IPS-15b (cell line): ENCODE results near the gene C10orf90.

Source experiments
- H3K27me3 ChIP-seq: one replicate; pipeline ENCODE4 v1.6.1; 2013; ENCODE audit warnings: low read length; ENCODE audit not compliant: control insufficient read depth, insufficient read depth
- H3K36me3 ChIP-seq: one replicate; pipeline ENCODE4 v1.6.1; 2013; ENCODE audit warnings: low read length; ENCODE audit not compliant: control insufficient read depth, insufficient read depth
- H3K4me1 ChIP-seq: one replicate; pipeline ENCODE4 v1.6.1; 2013; ENCODE audit warnings: mild to moderate bottlenecking, low read length; ENCODE audit not compliant: control insufficient read depth, insufficient read depth
- H3K4me3 ChIP-seq: one replicate; pipeline ENCODE4 v1.5.1; 2013; ENCODE audit warnings: low read depth, low read length
- H3K9ac ChIP-seq: one replicate; pipeline ENCODE4 v1.6.1; 2013; ENCODE audit warnings: low read depth, mild to moderate bottlenecking, low read length
- H3K9me3 ChIP-seq: one replicate; pipeline ENCODE4 v1.6.1; 2013; ENCODE audit warnings: mild to moderate bottlenecking, low read length; ENCODE audit not compliant: control insufficient read depth, insufficient read depth

C10orf90 gene

GRCh38 chr10:126596472-126597016 lies 73.9 kb downstream of the C10orf90 start:
- no peak overlapping the region for H3K9ac ChIP-seq
- H3K27me3 ChIP-seq = no peaks in the 10 kb centered on the region
- H3K4me1 ChIP-seq = peaks cover 9% of the 10 kb centered on the region
- H3K36me3 ChIP-seq = no peaks in the 10 kb centered on the region
- no peak overlapping the region for H3K4me3 ChIP-seq
- H3K9me3 ChIP-seq = no peaks in the 10 kb centered on the region

- H3K4me3 ChIP-seq = no peak overlapping the region
- no peaks in the 10 kb centered on the region for H3K9me3 ChIP-seq
- H3K36me3 ChIP-seq = no peaks in the 10 kb centered on the region
- peaks cover 2% of the 10 kb centered on the region for H3K4me1 ChIP-seq
- H3K27me3 ChIP-seq = no peaks in the 10 kb centered on the region
- no peak overlapping the region for H3K9ac ChIP-seq
These were observed 75.3 kb downstream of the C10orf90 start for GRCh38 chr10:126595160-126595559.

DNA sequence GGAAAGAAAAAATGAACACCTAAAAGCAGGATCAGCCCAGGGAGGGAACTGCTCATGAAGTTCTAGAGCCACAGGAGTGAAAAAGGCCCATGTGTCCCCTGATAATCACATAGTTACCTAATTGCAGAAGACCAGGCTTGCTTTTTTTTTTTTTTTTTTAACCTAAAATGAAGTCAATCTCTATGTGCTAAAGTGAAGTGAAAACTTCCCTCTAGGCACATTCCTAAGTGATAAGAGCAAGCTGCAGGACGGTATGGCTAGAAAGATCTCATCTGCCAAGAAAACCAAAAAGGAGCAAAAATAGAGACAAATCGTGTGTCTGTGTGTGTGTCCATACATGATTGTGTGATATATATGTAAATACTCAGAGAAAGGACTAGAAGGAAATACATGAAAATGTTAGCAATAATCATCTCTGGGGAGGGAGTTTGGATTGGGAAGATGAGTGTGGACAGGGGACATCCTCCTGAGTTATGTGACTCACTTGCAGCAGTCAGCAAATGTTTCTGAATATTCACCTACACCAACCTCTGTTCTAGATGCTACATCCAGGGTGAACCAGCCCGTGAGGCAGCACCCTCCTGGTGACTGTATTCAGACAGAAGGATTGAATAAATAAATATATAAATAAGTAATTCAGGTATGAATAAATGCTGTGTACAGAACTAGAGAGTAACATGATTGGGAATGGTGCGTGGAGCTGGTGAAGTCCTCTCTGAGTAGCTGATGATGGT lies 76.4 kb downstream of the C10orf90 start:
- Histone ChIP-seq H3K9ac (no peak overlapping the region), H3K9me3 (no peaks in the 10 kb centered on the region), H3K4me3 (no peak overlapping the region), H3K4me1 (no peaks in the 10 kb centered on the region), H3K36me3 (no peaks in the 10 kb centered on the region), H3K27me3 (no peaks in the 10 kb centered on the region)

DNA sequence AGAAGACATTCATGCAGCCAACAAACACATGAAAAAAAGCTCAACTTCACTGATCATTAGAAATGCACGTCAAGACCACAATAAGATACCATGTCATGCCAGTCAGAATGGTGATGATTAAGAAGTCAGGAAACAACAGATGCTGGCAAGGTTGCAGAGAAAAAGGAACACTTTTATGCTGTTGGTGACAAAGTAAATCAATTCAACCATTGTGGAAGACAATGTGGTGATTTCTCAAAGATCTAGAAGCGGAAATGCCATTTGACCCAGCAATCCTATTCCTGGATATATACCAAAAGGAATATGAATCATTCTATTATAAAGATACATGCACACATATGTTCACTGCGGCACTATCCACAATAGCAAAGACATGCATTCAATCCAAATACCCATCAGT lies 77.6 kb downstream of the C10orf90 start:
- Histone ChIP-seq H3K9ac (no peak overlapping the region), H3K9me3 (no peaks in the 10 kb centered on the region), H3K36me3 (no peaks in the 10 kb centered on the region), H3K4me1 (no peaks in the 10 kb centered on the region), H3K4me3 (no peak overlapping the region), H3K27me3 (no peaks in the 10 kb centered on the region)

DNA sequence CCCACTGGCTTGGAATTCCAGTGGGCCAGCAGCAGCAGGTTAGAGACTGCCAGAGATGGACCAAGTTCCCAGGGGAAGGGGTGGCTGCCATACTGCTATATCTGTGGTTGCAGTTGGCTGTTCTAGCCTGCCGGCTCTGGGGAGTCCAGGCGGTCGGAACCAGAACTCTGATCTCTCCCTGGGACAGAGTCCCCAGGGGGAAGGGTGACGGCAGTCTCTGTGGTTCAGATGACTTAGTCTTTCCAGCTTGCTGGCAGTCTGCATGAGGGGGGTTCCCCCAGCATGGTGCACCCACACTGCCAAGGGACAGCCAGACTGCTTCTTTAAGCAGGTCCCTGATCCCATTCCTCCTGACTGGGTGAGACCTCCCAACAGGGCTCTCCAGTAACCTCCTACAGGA lies 82.5 kb downstream of the C10orf90 start:
- Histone ChIP-seq H3K9ac (no peak overlapping the region), H3K4me1 (peaks cover 9% of the 10 kb centered on the region), H3K27me3 (no peaks in the 10 kb centered on the region), H3K9me3 (no peaks in the 10 kb centered on the region), H3K4me3 (no peak overlapping the region), H3K36me3 (no peaks in the 10 kb centered on the region)

GRCh38 chr10:126586878-126587277 lies 83.6 kb downstream of the C10orf90 start:
- H3K4me1 ChIP-seq = peaks cover 9% of the 10 kb centered on the region
- H3K9me3 ChIP-seq = no peaks in the 10 kb centered on the region
- H3K9ac ChIP-seq = no peak overlapping the region
- H3K36me3 ChIP-seq = no peaks in the 10 kb centered on the region
- H3K4me3 ChIP-seq = no peak overlapping the region
- no peaks in the 10 kb centered on the region for H3K27me3 ChIP-seq

DNA sequence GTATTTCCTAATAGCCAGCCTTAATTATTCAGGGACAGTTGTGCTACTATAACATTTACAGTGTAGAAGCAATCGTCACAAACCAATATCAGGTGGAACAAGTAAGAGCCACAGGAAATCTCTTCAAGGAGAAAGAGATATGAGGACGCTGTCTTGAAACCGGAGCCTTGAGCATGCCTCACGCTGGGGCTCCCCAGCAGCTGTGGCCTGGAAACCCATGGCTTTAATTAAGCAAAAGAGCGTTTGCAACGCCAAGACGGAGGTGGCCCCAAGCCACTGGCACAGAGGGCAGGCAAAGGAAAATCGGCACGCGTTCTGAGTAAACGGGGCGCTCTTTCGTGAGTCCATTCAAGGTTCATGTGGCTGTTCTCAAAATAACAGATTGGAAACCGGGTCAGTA lies 84.4 kb downstream of the C10orf90 start:
- no peaks in the 10 kb centered on the region for H3K27me3 ChIP-seq

DNA sequence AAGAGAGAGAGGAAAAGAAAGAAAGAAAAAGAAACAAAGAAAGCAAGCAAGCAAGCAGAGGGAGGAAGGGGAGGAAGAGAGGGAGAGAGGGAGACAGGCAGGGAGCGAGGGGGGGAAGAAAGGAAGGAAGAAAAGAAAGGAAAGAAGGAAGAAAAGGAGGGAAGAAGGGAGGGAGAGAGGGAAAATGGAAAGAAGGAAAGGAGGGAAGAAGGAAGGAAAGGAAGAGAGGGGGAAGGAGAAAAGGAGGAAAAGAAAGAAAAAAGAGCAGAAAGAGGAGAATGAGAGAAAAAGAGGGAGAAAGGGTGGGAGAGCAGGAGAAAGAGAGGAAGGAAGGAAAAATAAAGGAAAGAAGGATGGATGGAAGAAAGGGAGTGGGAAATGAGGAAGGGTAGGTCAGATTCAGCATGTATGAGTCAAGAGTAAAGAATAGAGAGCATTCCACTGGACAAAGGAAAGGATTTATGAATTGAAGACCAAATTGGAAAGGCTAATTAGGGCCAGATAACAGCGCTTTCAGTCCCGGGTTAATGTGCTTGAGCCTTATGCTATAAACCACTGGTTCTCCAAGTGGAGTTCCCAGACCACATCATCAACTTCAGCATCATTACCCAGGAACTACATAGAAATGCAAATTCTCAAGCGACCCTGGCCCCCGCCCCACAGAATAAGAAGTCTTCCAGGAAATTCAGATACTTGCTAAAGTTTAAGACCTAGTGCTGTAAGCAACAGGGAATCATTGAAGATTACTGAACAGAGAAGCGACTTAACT lies 85.1 kb downstream of the C10orf90 start:
- no peaks in the 10 kb centered on the region for H3K27me3 ChIP-seq
- peaks cover 9% of the 10 kb centered on the region for H3K4me1 ChIP-seq
- no peaks in the 10 kb centered on the region for H3K9me3 ChIP-seq
- H3K4me3 ChIP-seq = no peak overlapping the region
- no peak overlapping the region for H3K9ac ChIP-seq
- H3K36me3 ChIP-seq = no peaks in the 10 kb centered on the region

More for the DNA sequence above, 84.4 kb downstream of the C10orf90 start:
- no peak overlapping the region for H3K4me3 ChIP-seq
- no peaks in the 10 kb centered on the region for H3K9me3 ChIP-seq
- H3K9ac ChIP-seq = no peak overlapping the region
- no peaks in the 10 kb centered on the region for H3K36me3 ChIP-seq
- H3K4me1 ChIP-seq = peaks cover 9% of the 10 kb centered on the region

DNA sequence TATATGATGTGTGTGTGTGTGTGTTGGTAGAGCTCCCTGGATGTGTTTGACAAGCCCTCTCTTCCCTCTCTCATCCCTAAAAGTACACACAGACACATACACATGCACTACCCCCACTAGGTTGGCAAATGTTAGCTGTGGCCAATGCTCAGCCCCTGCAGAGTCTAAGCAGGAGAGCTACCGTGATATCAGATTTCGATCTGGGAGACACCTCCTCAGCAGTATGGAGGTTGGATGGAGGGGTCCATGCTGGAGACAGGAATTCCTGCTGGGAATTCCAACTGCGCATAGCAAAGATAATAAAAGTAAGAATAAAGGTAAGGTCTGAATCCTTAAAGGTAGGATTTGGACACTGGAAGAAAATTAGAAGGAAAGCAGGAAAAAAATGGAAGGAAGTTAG lies 85.7 kb downstream of the C10orf90 start:
- no peak overlapping the region for H3K4me3 ChIP-seq
- peaks cover 9% of the 10 kb centered on the region for H3K4me1 ChIP-seq
- H3K27me3 ChIP-seq = no peaks in the 10 kb centered on the region
- H3K9me3 ChIP-seq = no peaks in the 10 kb centered on the region
- H3K36me3 ChIP-seq = no peaks in the 10 kb centered on the region
- H3K9ac ChIP-seq = no peak overlapping the region

DNA sequence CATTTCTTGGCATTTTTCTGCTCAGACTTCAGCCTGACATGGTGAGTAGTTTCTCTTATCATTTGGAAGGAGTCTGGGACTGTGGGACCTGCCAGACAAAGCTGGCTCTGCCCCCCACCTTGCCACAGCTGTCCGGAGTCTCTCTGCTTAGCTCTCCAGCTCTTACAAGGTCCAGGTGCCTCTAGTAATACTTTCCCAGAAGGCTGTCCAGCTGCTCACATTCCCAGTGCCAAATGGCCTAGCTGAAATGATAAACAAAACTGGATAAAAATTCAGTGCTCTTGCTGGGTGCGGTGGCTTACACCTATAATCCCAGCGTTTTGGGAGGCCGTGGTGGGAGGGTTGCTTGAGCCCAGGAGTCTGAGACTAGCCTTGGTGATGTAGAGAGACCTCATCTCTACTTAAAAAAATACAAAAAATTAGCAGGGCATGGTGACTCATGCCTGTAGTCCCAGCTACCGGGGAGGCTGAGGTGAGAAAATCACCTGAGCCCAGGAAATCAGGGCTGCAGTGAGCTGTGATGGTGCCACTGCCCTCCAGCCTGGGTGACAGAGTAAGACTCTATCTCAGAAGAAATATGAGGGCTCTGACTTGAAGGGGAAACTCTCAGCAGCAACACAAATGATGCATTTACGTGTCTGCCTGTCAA lies 86.8 kb downstream of the C10orf90 start:
- Histone ChIP-seq H3K4me3 (no peak overlapping the region), H3K9ac (no peak overlapping the region), H3K4me1 (peaks cover 9% of the 10 kb centered on the region), H3K27me3 (no peaks in the 10 kb centered on the region), H3K9me3 (no peaks in the 10 kb centered on the region), H3K36me3 (no peaks in the 10 kb centered on the region)

- peaks cover 9% of the 10 kb centered on the region for H3K4me1 ChIP-seq
- H3K9ac ChIP-seq = no peak overlapping the region
- no peaks in the 10 kb centered on the region for H3K36me3 ChIP-seq
- no peaks in the 10 kb centered on the region for H3K27me3 ChIP-seq
- no peaks in the 10 kb centered on the region for H3K9me3 ChIP-seq
- H3K4me3 ChIP-seq = no peak overlapping the region
These were observed 88.8 kb downstream of the C10orf90 start for GRCh38 chr10:126581648-126582046.
